ENCODE data around the gene CRIP3.

The CRIP3 gene

GRCh38 chr6:43282636-43283513 lies 25.8 kb downstream of the CRIP3 start:
- H3K9me3 ChIP-seq (ENCODE audit: control insufficient read depth, low read length) = no peaks in the 10 kb centered on the region
- TF ChIP-seq, protein P1, sequence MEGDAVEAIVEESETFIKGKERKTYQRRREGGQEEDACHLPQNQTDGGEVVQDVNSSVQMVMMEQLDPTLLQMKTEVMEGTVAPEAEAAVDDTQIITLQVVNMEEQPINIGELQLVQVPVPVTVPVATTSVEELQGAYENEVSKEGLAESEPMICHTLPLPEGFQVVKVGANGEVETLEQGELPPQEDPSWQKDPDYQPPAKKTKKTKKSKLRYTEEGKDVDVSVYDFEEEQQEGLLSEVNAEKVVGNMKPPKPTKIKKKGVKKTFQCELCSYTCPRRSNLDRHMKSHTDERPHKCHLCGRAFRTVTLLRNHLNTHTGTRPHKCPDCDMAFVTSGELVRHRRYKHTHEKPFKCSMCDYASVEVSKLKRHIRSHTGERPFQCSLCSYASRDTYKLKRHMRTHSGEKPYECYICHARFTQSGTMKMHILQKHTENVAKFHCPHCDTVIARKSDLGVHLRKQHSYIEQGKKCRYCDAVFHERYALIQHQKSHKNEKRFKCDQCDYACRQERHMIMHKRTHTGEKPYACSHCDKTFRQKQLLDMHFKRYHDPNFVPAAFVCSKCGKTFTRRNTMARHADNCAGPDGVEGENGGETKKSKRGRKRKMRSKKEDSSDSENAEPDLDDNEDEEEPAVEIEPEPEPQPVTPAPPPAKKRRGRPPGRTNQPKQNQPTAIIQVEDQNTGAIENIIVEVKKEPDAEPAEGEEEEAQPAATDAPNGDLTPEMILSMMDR (IDR thresholded peaks at IDR 0.05) = no peak
- H3K9ac ChIP-seq = no peak overlapping the region
- no peaks in the 10 kb centered on the region for H3K27me3 ChIP-seq (ENCODE audit: control insufficient read depth, insufficient read depth, low read length)
- no peaks in the 10 kb centered on the region for H3K4me1 ChIP-seq
- no peak overlapping the region for H2AFZ ChIP-seq
- no peaks in the 10 kb centered on the region for H3K36me3 ChIP-seq (ENCODE audit: control insufficient read depth, insufficient read depth, low read length)
- H3K27ac ChIP-seq = no peak overlapping the region
- H3K4me2 ChIP-seq (ENCODE audit: low read length) = no peak overlapping the region
- H3K79me2 ChIP-seq = no peaks in the 10 kb centered on the region
- H3K4me3 ChIP-seq (ENCODE audit: low read depth, low read length) = no peak overlapping the region

GRCh38 chr6:43282060-43282459 lies 26.6 kb downstream of the CRIP3 start:
- H3K4me2 ChIP-seq (ENCODE audit: low read length) = no peak overlapping the region
- H3K4me3 ChIP-seq (ENCODE audit: low read depth, low read length) = no peak overlapping the region
- no peaks in the 10 kb centered on the region for H3K36me3 ChIP-seq (ENCODE audit: control insufficient read depth, insufficient read depth, low read length)
- no peaks in the 10 kb centered on the region for H3K79me2 ChIP-seq
- no peaks in the 10 kb centered on the region for H3K9me3 ChIP-seq (ENCODE audit: control insufficient read depth, low read length)
- H3K27me3 ChIP-seq (ENCODE audit: control insufficient read depth, insufficient read depth, low read length) = no peaks in the 10 kb centered on the region
- TF ChIP-seq, protein P1 (IDR thresholded peaks at IDR 0.05) = no peak
- no peak overlapping the region for H3K27ac ChIP-seq
- H3K4me1 ChIP-seq = no peaks in the 10 kb centered on the region
- H3K9ac ChIP-seq = no peak overlapping the region
- H2AFZ ChIP-seq = no peak overlapping the region

- Histone ChIP-seq H3K9ac (no peak overlapping the region), H3K36me3 (ENCODE audit: control insufficient read depth, insufficient read depth, low read length) (no peaks in the 10 kb centered on the region), H3K4me2 (ENCODE audit: low read length) (no peak overlapping the region), H3K4me3 (ENCODE audit: low read depth, low read length) (no peak overlapping the region), H3K4me1 (no peaks in the 10 kb centered on the region), H3K27me3 (ENCODE audit: control insufficient read depth, insufficient read depth, low read length) (no peaks in the 10 kb centered on the region), H3K27ac (no peak overlapping the region), H3K79me2 (no peaks in the 10 kb centered on the region), H2AFZ (no peak overlapping the region), H3K9me3 (ENCODE audit: control insufficient read depth, low read length) (no peaks in the 10 kb centered on the region)
- TF ChIP-seq, protein P1 (IDR thresholded peaks at IDR 0.05) = no peak
These were observed 28.4 kb downstream of the CRIP3 start for GRCh38 chr6:43280234-43280633.

DNA sequence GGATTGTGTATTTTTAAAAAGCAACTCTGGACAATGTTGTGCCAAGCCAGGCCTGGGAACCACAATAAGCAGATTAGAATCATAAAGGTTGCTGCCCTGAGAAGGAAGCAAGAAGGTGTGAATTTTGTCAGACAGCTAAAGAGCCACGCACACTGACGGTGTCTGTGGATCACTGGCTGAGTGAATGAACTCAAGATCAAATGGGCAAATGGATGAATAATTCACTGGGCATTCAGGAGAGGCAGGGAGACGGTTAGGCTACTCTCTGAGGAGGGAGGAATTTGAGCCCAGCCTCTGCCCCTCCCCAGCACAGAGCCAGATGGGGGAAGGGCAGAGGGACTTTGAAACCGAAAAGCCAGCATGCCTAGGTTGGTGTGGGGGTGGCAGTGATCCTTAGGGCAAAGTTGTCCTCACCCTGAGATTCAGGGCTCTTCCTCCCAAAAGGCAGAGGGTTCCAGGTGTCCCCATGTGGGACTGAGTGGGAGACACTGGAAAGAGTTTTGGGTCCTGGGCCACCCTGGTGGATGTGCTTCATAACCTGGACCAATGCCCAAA lies 30.0 kb downstream of the CRIP3 start:
- no peak overlapping the region for H3K4me3 ChIP-seq (ENCODE audit: low read depth, low read length)
- no peak overlapping the region for H3K27ac ChIP-seq

More for the DNA sequence above, 30.0 kb downstream of the CRIP3 start:
- Histone ChIP-seq H3K4me1 (no peaks in the 10 kb centered on the region), H3K36me3 (ENCODE audit: control insufficient read depth, insufficient read depth, low read length) (no peaks in the 10 kb centered on the region), H2AFZ (no peak overlapping the region), H3K9me3 (ENCODE audit: control insufficient read depth, low read length) (no peaks in the 10 kb centered on the region), H3K4me2 (ENCODE audit: low read length) (no peak overlapping the region), H3K27me3 (ENCODE audit: control insufficient read depth, insufficient read depth, low read length) (no peaks in the 10 kb centered on the region), H3K79me2 (no peaks in the 10 kb centered on the region), H3K9ac (no peak overlapping the region)
- TF ChIP-seq, protein P1 (IDR thresholded peaks at IDR 0.05) = no peak
